Retinal pigment epithelial cell (primary cell): ENCODE measurements around the gene ACVR1B.

Source experiments
- DNase-seq: peaks from one replicate; pipeline ENCODE4 v3.0.0-alpha.2; 2010; ENCODE audit warnings: low read depth
- H3K4me3 ChIP-seq: 2 replicates; pipeline ENCODE4 v1.5.1; 2011; ENCODE audit warnings: mild to moderate bottlenecking, low read length, control low read depth, moderate library complexity
- CTCF ChIP-seq: conservative IDR thresholded peaks from 2 replicates; pipeline ENCODE4 v1.5.1; 2011; ENCODE audit warnings: low read depth, low read length, control low read depth, inconsistent platforms

Gene ACVR1B

GRCh38 chr12:51953864-51954263 lies 2.4 kb downstream of the ACVR1B start:
- DNase-seq: no peak
- no peak for TF ChIP-seq CTCF
- no peak overlapping the region for H3K4me3 ChIP-seq

GRCh38 chr12:51954561-51955361 lies 3.3 kb downstream of the ACVR1B start:
- no peak for TF ChIP-seq CTCF
- no peak overlapping the region for H3K4me3 ChIP-seq
- DNase-seq: no peak

- H3K4me3 ChIP-seq: no peak overlapping the region
- TF ChIP-seq CTCF: no peak
- DNase-seq: no peak
Observed at GRCh38 chr12:51955702-51956101, 4.2 kb downstream of the ACVR1B start.

GRCh38 chr12:51958542-51958941 lies 7.0 kb downstream of the ACVR1B start:
- no peak for DNase-seq
- no peak overlapping the region for H3K4me3 ChIP-seq
- no peak for TF ChIP-seq CTCF

- H3K4me3 ChIP-seq: no peak overlapping the region
- no peak for TF ChIP-seq CTCF
- DNase-seq: no peak
Observed at GRCh38 chr12:51959211-51959610, 7.7 kb downstream of the ACVR1B start.

GRCh38 chr12:51959921-51960320 lies 8.4 kb downstream of the ACVR1B start:
- no peak for TF ChIP-seq CTCF
- no peak overlapping the region for H3K4me3 ChIP-seq
- DNase-seq: no peak

GRCh38 chr12:51960488-51960887 lies 9.0 kb downstream of the ACVR1B start:
- no peak for DNase-seq
- no peak overlapping the region for H3K4me3 ChIP-seq
- TF ChIP-seq CTCF: no peak
